ENCODE results near the gene GLG1.

GLG1 gene

DNA sequence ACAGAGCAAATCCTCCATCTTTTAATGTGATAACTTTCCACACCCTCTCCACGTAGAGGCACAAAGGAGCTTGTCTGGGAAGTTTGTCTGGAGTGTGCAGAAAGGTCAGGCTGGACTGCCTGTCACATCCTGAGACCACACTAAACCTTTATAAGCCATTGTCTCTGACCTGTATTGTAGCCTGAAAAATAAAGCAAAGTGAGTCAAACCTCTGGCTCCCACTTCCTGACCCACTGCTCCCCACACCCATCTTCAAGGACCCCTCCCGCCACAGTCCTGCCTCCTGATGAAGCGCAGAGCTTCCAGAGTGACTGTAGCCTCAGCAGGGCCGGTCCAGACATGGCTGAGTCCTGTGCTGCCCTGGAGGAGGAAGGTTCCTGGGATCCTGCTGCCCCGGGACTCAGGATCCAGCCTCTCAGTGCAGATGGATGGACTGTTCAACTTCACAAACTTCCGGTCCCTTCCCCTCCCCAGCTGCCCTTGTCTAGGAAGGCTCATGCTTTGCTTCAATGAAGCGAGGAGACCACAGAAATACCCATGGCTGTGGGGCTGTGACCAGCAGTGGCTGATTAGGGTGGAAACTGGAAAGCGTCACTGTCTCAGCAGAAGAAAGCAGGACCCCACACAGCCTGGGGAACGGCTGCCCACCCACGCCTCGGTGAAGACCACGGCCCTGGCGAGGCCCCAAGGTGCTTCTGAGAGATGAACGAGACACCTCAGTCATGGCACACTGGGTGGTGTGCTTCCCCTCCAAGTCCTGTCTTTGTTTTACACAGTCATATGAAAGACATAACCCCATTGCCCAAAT, 154.8 kb downstream of the GLG1 start:
- 94% methylated on average over 14 of the region's 14 CpGs for WGBS
- H2BK12ac ChIP-seq (ENCODE audit: low read length in 2 of 2), result no peak overlapping the region

DNA sequence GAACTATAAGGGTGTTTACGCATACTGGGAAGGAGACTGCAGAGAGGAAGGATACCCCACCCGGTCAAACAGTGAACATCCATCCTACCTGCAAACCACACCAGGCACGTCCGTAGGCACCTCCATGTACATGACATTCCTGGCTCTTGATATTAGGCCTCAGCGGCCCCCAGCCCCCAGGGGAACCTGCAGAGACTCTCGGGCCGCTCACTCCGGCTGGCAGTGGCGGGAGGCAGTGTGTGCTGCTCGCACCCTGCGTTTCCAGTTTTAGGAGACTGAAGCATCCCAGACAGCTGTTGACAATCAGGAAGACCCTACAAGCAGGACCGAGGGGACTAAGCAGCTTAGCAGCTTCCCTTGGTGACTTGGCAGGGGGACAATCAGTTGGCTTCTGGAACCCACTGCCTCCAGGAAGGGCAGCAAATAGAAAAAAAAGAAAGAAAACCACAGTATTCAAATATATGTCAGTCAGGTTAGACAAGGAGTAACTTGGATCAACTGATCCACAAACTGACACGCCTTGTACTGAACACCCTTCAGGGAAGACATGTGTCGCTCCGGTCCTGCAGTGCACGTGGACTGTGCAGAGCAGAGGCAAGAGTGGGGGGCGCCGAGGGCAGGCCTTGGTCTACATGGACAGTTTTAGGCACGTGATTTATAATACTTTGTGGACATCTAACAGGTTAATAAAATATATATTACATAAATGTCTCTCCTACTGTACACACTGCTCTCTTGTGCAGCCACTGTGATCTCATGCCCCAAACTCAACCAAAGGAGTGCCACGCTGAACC, 155.8 kb downstream of the GLG1 start:
- peaks cover 18% of the 10 kb centered on the region for H3K4me1 ChIP-seq (ENCODE audit: control insufficient read depth, insufficient read depth, low read depth, low read length)
- H3K9me3 ChIP-seq (ENCODE audit: control insufficient read depth, low read length), result no peaks in the 10 kb centered on the region
- no peak overlapping the region for H2BK120ac ChIP-seq (ENCODE audit: low read depth, low read length)
- no peak for DNase-seq
- no peak overlapping the region for H2BK5ac ChIP-seq (ENCODE audit: low read depth, low read length, poor library complexity, severe bottlenecking)
- H3K4ac ChIP-seq (ENCODE audit: low read depth in 1 of 2, low read length in 2 of 2), result no peak overlapping the region
- no peak overlapping the region for H2AK5ac ChIP-seq (ENCODE audit: low read length, severe bottlenecking)
- H3K23ac ChIP-seq (ENCODE audit: low read length in 2 of 2), result no peak overlapping the region
- no peak overlapping the region for H4K91ac ChIP-seq (ENCODE audit: low read length)
- no peak overlapping the region for H3K27ac ChIP-seq (ENCODE audit: low read length, poor library complexity, severe bottlenecking)
- no peak overlapping the region for H2BK12ac ChIP-seq (ENCODE audit: low read length in 2 of 2)
- H2AFZ ChIP-seq (ENCODE audit: low read depth, low read length), result no peak overlapping the region
- no peak overlapping the region for H3K4me3 ChIP-seq (ENCODE audit: insufficient read depth in 1 of 2, low read depth in 1 of 2, low read length in 2 of 2)
- H4K8ac ChIP-seq (ENCODE audit: low read length), result no peak overlapping the region
- H3K14ac ChIP-seq (ENCODE audit: low read length in 2 of 2), result no peak overlapping the region
- no peak overlapping the region for H3K4me2 ChIP-seq (ENCODE audit: low read length, poor library complexity, severe bottlenecking)
- H3K79me1 ChIP-seq (replicated peaks; ENCODE audit: low read length, poor library complexity, severe bottlenecking), result peaks cover 12% of the 10 kb centered on the region
- 97% methylated on average over 17 of the region's 20 CpGs for WGBS
- H3K27me3 ChIP-seq (ENCODE audit: control insufficient read depth in 1 of 2, insufficient read depth in 1 of 2, low read length in 2 of 2), result no peaks in the 10 kb centered on the region
- H2BK15ac ChIP-seq (ENCODE audit: low read depth, poor library complexity, severe bottlenecking), result no peak overlapping the region
- H3K36me3 ChIP-seq (ENCODE audit: control insufficient read depth in 1 of 2, insufficient read depth in 2 of 2, low read depth in 1 of 2, low read length in 2 of 2), result peaks cover 40 to 41% of the 10 kb centered on the region in 2 experiments
- no peak overlapping the region for H3K9ac ChIP-seq (ENCODE audit: low read length)
- no peak overlapping the region for H3K18ac ChIP-seq (ENCODE audit: low read depth in 1 of 2, low read length in 2 of 2)

More for the DNA sequence above, 154.8 kb downstream of the GLG1 start:
- Histone ChIP-seq H2BK5ac (ENCODE audit: low read depth, low read length, poor library complexity, severe bottlenecking) (no peak overlapping the region), H2BK120ac (ENCODE audit: low read depth, low read length) (no peak overlapping the region), H3K23ac (ENCODE audit: low read length in 2 of 2) (no peak overlapping the region), H2BK15ac (ENCODE audit: low read depth, poor library complexity, severe bottlenecking) (no peak overlapping the region), H4K91ac (ENCODE audit: low read length) (no peak overlapping the region), H4K8ac (ENCODE audit: low read length) (no peak overlapping the region), H3K4me1 (ENCODE audit: control insufficient read depth, insufficient read depth, low read depth, low read length) (peaks cover 18% of the 10 kb centered on the region), H3K4me3 (ENCODE audit: insufficient read depth in 1 of 2, low read depth in 1 of 2, low read length in 2 of 2) (no peak overlapping the region), H3K4me2 (ENCODE audit: low read length, poor library complexity, severe bottlenecking) (no peak overlapping the region), H3K18ac (ENCODE audit: low read depth in 1 of 2, low read length in 2 of 2) (no peak overlapping the region), H3K9ac (ENCODE audit: low read length) (no peak overlapping the region), H3K14ac (ENCODE audit: low read length in 2 of 2) (no peak overlapping the region), H3K4ac (ENCODE audit: low read depth in 1 of 2, low read length in 2 of 2) (no peak overlapping the region), H2AK5ac (ENCODE audit: low read length, severe bottlenecking) (no peak overlapping the region), H3K27ac (ENCODE audit: low read length, poor library complexity, severe bottlenecking) (peak overlapping the region; percentile 14), H3K9me3 (ENCODE audit: control insufficient read depth, low read length) (no peaks in the 10 kb centered on the region), H3K79me1 (replicated peaks; ENCODE audit: low read length, poor library complexity, severe bottlenecking) (peaks cover 7% of the 10 kb centered on the region), H3K27me3 (ENCODE audit: control insufficient read depth in 1 of 2, insufficient read depth in 1 of 2, low read length in 2 of 2) (no peaks in the 10 kb centered on the region), H3K36me3 (ENCODE audit: control insufficient read depth in 1 of 2, insufficient read depth in 2 of 2, low read depth in 1 of 2, low read length in 2 of 2) (peaks cover 39 to 45% of the 10 kb centered on the region in 2 experiments), H2AFZ (ENCODE audit: low read depth, low read length) (no peak overlapping the region)
- no peak for DNase-seq

- Histone ChIP-seq H3K4me3 (ENCODE audit: insufficient read depth in 1 of 2, low read depth in 1 of 2, low read length in 2 of 2) (no peak overlapping the region), H2BK120ac (ENCODE audit: low read depth, low read length) (peak overlapping the region; percentile 82), H2AK5ac (ENCODE audit: low read length, severe bottlenecking) (peak overlapping the region; percentile 15), H3K79me1 (replicated peaks; ENCODE audit: low read length, poor library complexity, severe bottlenecking) (peaks cover 17% of the 10 kb centered on the region), H3K4me2 (ENCODE audit: low read length, poor library complexity, severe bottlenecking) (no peak overlapping the region), H3K23ac (ENCODE audit: low read length in 2 of 2) (no peak overlapping the region), H4K91ac (ENCODE audit: low read length) (peak overlapping the region; percentile 92), H3K18ac (ENCODE audit: low read depth in 1 of 2, low read length in 2 of 2) (peak overlapping the region; percentile 79 to 93), H3K14ac (ENCODE audit: low read length in 2 of 2) (no peak overlapping the region), H3K9me3 (ENCODE audit: control insufficient read depth, low read length) (no peaks in the 10 kb centered on the region), H2BK15ac (ENCODE audit: low read depth, poor library complexity, severe bottlenecking) (peak overlapping the region; percentile 44), H2BK5ac (ENCODE audit: low read depth, low read length, poor library complexity, severe bottlenecking) (no peak overlapping the region), H2BK12ac (ENCODE audit: low read length in 2 of 2) (peak overlapping the region; percentile 92 to 94), H3K4ac (ENCODE audit: low read depth in 1 of 2, low read length in 2 of 2) (peak overlapping the region; percentile 50 to 85), H3K4me1 (ENCODE audit: control insufficient read depth, insufficient read depth, low read depth, low read length) (peaks cover 18% of the 10 kb centered on the region), H2AFZ (ENCODE audit: low read depth, low read length) (no peak overlapping the region), H3K36me3 (ENCODE audit: control insufficient read depth in 1 of 2, insufficient read depth in 2 of 2, low read depth in 1 of 2, low read length in 2 of 2) (peaks cover 35 to 36% of the 10 kb centered on the region in 2 experiments), H3K27ac (ENCODE audit: low read length, poor library complexity, severe bottlenecking) (no peak overlapping the region), H3K27me3 (ENCODE audit: control insufficient read depth in 1 of 2, insufficient read depth in 1 of 2, low read length in 2 of 2) (no peaks in the 10 kb centered on the region), H3K9ac (ENCODE audit: low read length) (peak overlapping the region; percentile 84), H4K8ac (ENCODE audit: low read length) (peak overlapping the region; percentile 91)
- DNase-seq, result peak; percentile 7
- WGBS, result 88% methylated on average over 2 of the region's 3 CpGs
Observed at GRCh38 chr16:74450236-74450635, 156.7 kb downstream of the GLG1 start.

DNA sequence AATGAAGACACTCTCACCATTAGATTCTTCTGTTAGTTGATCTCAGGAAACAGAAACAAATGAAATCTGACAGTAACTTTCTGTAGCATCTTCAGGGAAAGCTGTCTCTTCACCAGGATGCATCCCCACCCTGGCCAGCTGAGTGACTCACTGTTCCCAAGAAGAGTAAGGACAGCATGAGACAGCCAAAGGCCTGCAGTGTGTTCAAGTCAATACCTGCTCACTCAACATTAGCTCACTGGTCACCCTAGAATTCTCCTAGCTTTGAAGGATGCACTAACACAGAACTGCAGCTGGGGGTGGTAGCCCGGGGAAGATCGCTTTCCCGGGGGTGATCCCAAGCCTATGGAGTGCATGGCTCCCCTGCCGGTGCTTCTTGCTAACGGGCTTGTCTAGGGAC, 157.4 kb downstream of the GLG1 start:
- Histone ChIP-seq H3K79me1 (replicated peaks; ENCODE audit: low read length, poor library complexity, severe bottlenecking) (peaks cover 17% of the 10 kb centered on the region), H3K9me3 (ENCODE audit: control insufficient read depth, low read length) (no peaks in the 10 kb centered on the region), H3K14ac (ENCODE audit: low read length in 2 of 2) (peak overlapping the region in 1 of 2 experiments; percentile 20), H3K4ac (ENCODE audit: low read depth in 1 of 2, low read length in 2 of 2) (peak overlapping the region; percentile 50 to 85), H4K91ac (ENCODE audit: low read length) (peak overlapping the region; percentile 92), H3K23ac (ENCODE audit: low read length in 2 of 2) (no peak overlapping the region), H3K27me3 (ENCODE audit: control insufficient read depth in 1 of 2, insufficient read depth in 1 of 2, low read length in 2 of 2) (no peaks in the 10 kb centered on the region), H3K4me3 (ENCODE audit: insufficient read depth in 1 of 2, low read depth in 1 of 2, low read length in 2 of 2) (peak overlapping the region in 1 of 2 experiments; percentile 9), H3K27ac (ENCODE audit: low read length, poor library complexity, severe bottlenecking) (peak overlapping the region; percentile 52), H4K8ac (ENCODE audit: low read length) (peak overlapping the region; percentile 91), H3K4me1 (ENCODE audit: control insufficient read depth, insufficient read depth, low read depth, low read length) (peaks cover 18% of the 10 kb centered on the region), H3K9ac (ENCODE audit: low read length) (peak overlapping the region; percentile 84), H2BK12ac (ENCODE audit: low read length in 2 of 2) (peak overlapping the region; percentile 92 to 94), H2AK5ac (ENCODE audit: low read length, severe bottlenecking) (peak overlapping the region; percentile 24), H3K36me3 (ENCODE audit: control insufficient read depth in 1 of 2, insufficient read depth in 2 of 2, low read depth in 1 of 2, low read length in 2 of 2) (peaks cover 33 to 35% of the 10 kb centered on the region in 2 experiments), H2BK5ac (ENCODE audit: low read depth, low read length, poor library complexity, severe bottlenecking) (no peak overlapping the region), H2BK120ac (ENCODE audit: low read depth, low read length) (peak overlapping the region; percentile 82), H3K4me2 (ENCODE audit: low read length, poor library complexity, severe bottlenecking) (no peak overlapping the region), H2BK15ac (ENCODE audit: low read depth, poor library complexity, severe bottlenecking) (peak overlapping the region; percentile 82), H2AFZ (ENCODE audit: low read depth, low read length) (no peak overlapping the region), H3K18ac (ENCODE audit: low read depth in 1 of 2, low read length in 2 of 2) (peak overlapping the region; percentile 79 to 93)
- WGBS, result 82% methylated on average over 5 of the region's 5 CpGs
- peak; percentile 91 for DNase-seq
